Neuronal stem cell (in vitro differentiated cells): ENCODE measurements around the gene RPS15.

Experiments
- DNase-seq: peaks from one replicate; pipeline ENCODE4 v3.0.0-alpha.2; 2013; ENCODE audit warnings: low spot score
- H2AFZ ChIP-seq: one replicate; pipeline ENCODE4 v1.6.1; 2013; ENCODE audit warnings: mild to moderate bottlenecking, low read length, inconsistent platforms
- H2AK5ac ChIP-seq: 2 replicates; pipeline ENCODE4 v1.6.1; 2013; ENCODE audit warnings: low read depth, mild to moderate bottlenecking, inconsistent platforms, low read length, moderate library complexity, mixed read lengths
- H2BK120ac ChIP-seq: 2 replicates; pipeline ENCODE4 v1.6.1; 2013; ENCODE audit warnings: low read depth, mild to moderate bottlenecking, inconsistent platforms, low read length, moderate library complexity, mixed read lengths
- H2BK12ac ChIP-seq: one replicate; pipeline ENCODE4 v1.6.1; 2013; ENCODE audit warnings: low read length, inconsistent platforms
- H2BK15ac ChIP-seq: 2 replicates; pipeline ENCODE4 v1.6.1; 2013; ENCODE audit warnings: mild to moderate bottlenecking, low read length, inconsistent platforms, mixed read lengths
- H2BK5ac ChIP-seq: one replicate; pipeline ENCODE4 v1.6.1; 2013; ENCODE audit warnings: inconsistent platforms, mild to moderate bottlenecking, low read length, moderate library complexity
- H3K14ac ChIP-seq: one replicate; pipeline ENCODE4 v1.6.1; 2013; ENCODE audit warnings: low read length, inconsistent platforms
- H3K18ac ChIP-seq: 2 replicates; pipeline ENCODE4 v1.6.1; 2013; ENCODE audit warnings: low read length, inconsistent platforms
- H3K23ac ChIP-seq: 2 replicates; pipeline ENCODE4 v1.6.1; 2013; ENCODE audit warnings: low read depth, mild to moderate bottlenecking, mixed read lengths, low read length, inconsistent platforms; ENCODE audit not compliant: poor library complexity
- H3K27ac ChIP-seq: replicated peaks from 3 replicates; pipeline ENCODE4 v1.5.1; 2013; ENCODE audit warnings: low read length, inconsistent platforms
- H3K27me3 ChIP-seq, 3 experiments: 2 replicates each; pipeline ENCODE4 v1.6.1; 2013; ENCODE audit warnings: low read length in 3 of 3, mild to moderate bottlenecking in 2 of 3, inconsistent platforms in 1 of 3, low read depth in 1 of 3, mixed read lengths in 1 of 3, moderate library complexity in 1 of 3; ENCODE audit not compliant: control insufficient read depth in 3 of 3, insufficient read depth in 3 of 3
- H3K36me3 ChIP-seq, 2 donors: replicated peaks in 1 of 2; 2 replicates each; pipeline ENCODE4 v1.6.1; 2013; ENCODE audit warnings: low read length in 2 of 2; ENCODE audit not compliant: control insufficient read depth in 2 of 2, insufficient read depth in 2 of 2
- H3K4ac ChIP-seq: 2 replicates; pipeline ENCODE4 v1.6.1; 2013; ENCODE audit warnings: inconsistent platforms, mild to moderate bottlenecking, low read length, moderate library complexity
- H3K4me1 ChIP-seq, 2 donors: 1 replicate in 1 of 2; 2 replicates in 1 of 2; pipeline ENCODE4 v1.6.1; 2013; ENCODE audit warnings: low read length in 2 of 2, low read depth in 1 of 2; ENCODE audit not compliant: control insufficient read depth in 2 of 2, insufficient read depth in 1 of 2
- H3K4me2 ChIP-seq: one replicate; pipeline ENCODE4 v1.6.1; 2013; ENCODE audit warnings: mild to moderate bottlenecking, low read length, inconsistent platforms; ENCODE audit not compliant: insufficient read depth, poor library complexity, severe bottlenecking
- H3K4me3 ChIP-seq, 2 donors: 2 replicates each; pipeline ENCODE4 v1.5.1; 2013; ENCODE audit warnings: low read length in 2 of 2, mild to moderate bottlenecking in 2 of 2, inconsistent platforms in 1 of 2, moderate library complexity in 1 of 2
- H3K79me1 ChIP-seq: one replicate; pipeline ENCODE4 v1.6.1; 2013; ENCODE audit warnings: low read depth, mild to moderate bottlenecking, inconsistent platforms, low read length, moderate library complexity
- H3K9ac ChIP-seq: one replicate; pipeline ENCODE4 v1.6.1; 2013; ENCODE audit warnings: mild to moderate bottlenecking, low read depth, low read length, inconsistent platforms; ENCODE audit not compliant: poor library complexity
- H3K9me3 ChIP-seq, 2 donors: replicated peaks in 1 of 2; 2 replicates each; pipeline versions ENCODE3 to v1.6.1; 2013; ENCODE audit warnings: low read length in 2 of 2, mild to moderate bottlenecking in 2 of 2, inconsistent platforms in 1 of 2, low read depth in 1 of 2, mixed read lengths in 1 of 2, moderate library complexity in 1 of 2; ENCODE audit not compliant: control insufficient read depth in 2 of 2, insufficient read depth in 1 of 2
- H4K8ac ChIP-seq: one replicate; pipeline ENCODE4 v1.6.1; 2013; ENCODE audit warnings: low read depth, mild to moderate bottlenecking, inconsistent platforms, low read length, moderate library complexity
- H4K91ac ChIP-seq: one replicate; pipeline ENCODE4 v1.6.1; 2013; ENCODE audit warnings: low read length, low read depth, mild to moderate bottlenecking, inconsistent platforms; ENCODE audit not compliant: poor library complexity
- WGBS, 2 donors: extraction: QIAGEN DNeasy Blood & Tissue Kit; methylation state at CpG; one replicate each; pipeline ENCODE4 v1.1.7; 2013; ENCODE audit warnings: missing lambda C conversion rate in 2 of 2, mixed read lengths in 1 of 2; ENCODE audit not compliant: insufficient read length in 2 of 2, insufficient replicate concordance in 1 of 2; ENCODE audit errors: extremely low coverage in 2 of 2; 5-methylcytosine and 5-hydroxymethylcytosine counted together

The RPS15 gene

DNA sequence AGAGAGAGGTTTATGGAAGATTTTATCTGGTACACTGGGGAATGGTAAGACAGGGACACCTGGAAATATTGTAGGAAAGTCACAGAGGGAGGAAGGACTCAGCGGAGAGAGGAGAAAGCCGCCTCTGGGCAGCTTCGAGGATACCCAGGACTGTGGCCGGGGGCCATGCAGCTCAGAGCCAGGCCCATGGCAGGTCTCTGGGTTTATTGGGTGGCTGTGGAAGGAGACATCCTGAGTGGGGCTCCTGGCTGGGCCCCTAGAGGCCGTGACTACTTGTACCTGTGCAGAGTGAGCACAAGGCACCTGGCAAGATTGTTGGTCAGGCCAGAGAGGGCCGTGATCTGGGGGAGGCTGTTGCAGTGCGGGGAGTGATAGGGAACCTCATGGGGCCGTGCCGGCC, 27.4 kb upstream of the RPS15 start:
- DNase-seq, result no peak
- Histone ChIP-seq H3K79me1 (peaks cover 41% of the 10 kb centered on the region), H3K4me3 (no peak overlapping the region)

DNA sequence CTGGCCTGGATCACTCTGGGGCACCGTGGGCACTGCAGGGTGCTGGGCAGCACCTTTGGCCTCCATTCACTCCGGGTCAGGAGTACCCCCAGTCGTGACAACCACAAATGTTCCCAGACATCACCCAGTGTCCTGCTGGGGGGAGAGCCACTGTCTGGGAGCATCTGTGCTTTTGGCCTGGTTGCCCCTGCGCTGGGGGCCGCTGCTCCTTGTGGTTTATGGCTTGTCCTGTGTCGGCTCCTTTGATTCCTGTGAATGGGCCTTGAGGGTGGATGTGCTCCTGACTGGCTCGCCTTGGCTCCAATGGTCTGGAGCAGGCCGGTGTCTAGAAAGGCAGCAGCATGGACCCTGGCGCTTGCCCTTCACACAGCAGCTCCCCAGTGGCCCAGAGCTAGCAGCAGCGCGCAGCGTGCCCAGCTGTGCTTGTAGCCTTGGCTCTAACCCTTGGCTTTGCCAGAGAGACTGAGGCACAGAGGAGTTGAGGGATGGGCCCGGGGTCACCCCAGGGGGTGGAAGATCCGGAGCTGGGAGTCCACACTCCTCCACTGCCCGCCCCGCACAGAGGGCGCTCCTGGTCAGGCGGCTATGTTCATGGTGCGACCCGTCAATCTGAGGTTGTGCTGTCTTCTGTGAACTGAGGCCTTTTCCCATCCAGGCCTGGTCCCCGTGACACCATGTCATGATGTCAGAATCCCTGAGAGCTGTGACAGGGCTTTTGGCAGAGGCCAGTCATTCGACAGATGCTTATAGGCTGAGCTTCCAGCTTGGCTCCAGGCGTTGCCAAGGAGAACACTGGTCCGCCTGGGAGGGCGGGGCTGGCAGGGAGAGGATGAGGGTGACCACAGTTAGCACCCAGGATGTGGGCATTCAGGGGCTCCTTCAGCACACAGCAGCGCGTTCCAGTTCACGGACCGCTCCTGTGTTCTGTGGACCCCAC, 26.7 kb upstream of the RPS15 start:
- H3K27ac ChIP-seq, result no peak overlapping the region
- no peak overlapping the region for H3K4me3 ChIP-seq
- H3K9me3 ChIP-seq, result no peaks in the 10 kb centered on the region
- no peak overlapping the region for H2BK5ac ChIP-seq
- peaks cover 48% of the 10 kb centered on the region for H3K79me1 ChIP-seq
- H2BK12ac ChIP-seq, result no peak overlapping the region
- no peak overlapping the region for H3K4ac ChIP-seq
- no peak overlapping the region for H2BK15ac ChIP-seq
- H2AFZ ChIP-seq, result no peak overlapping the region
- no peak overlapping the region for H4K91ac ChIP-seq
- H3K36me3 ChIP-seq, result peaks cover 21 to 58% of the 10 kb centered on the region in 2 donors
- DNase-seq, result no peak
- no peaks in the 10 kb centered on the region for H3K27me3 ChIP-seq
- peak overlapping the region; percentile 63 for H2AK5ac ChIP-seq
- no peak overlapping the region for H3K4me2 ChIP-seq
- no peak overlapping the region for H2BK120ac ChIP-seq
- no peak overlapping the region for H3K23ac ChIP-seq
- no peak overlapping the region for H3K18ac ChIP-seq
- H3K4me1 ChIP-seq, result peaks cover 26 to 33% of the 10 kb centered on the region in 2 donors
- peak overlapping the region; percentile 21 for H3K14ac ChIP-seq
- peak overlapping the region; percentile 70 for H3K9ac ChIP-seq
- peak overlapping the region; percentile 65 for H4K8ac ChIP-seq
- WGBS, 2 donors, result no CpG with 5 or more reads among the region's 29 CpGs

More for the DNA sequence above, 27.4 kb upstream of the RPS15 start:
- Histone ChIP-seq H3K9me3 (no peaks in the 10 kb centered on the region), H2BK5ac (no peak overlapping the region), H4K91ac (no peak overlapping the region), H3K23ac (peak overlapping the region; percentile 86), H3K27me3 (no peaks in the 10 kb centered on the region), H2AK5ac (peak overlapping the region; percentile 53), H3K4me2 (no peak overlapping the region), H2BK120ac (no peak overlapping the region), H3K4me1 (peaks cover 19 to 27% of the 10 kb centered on the region in 2 donors), H2BK15ac (no peak overlapping the region), H3K14ac (no peak overlapping the region), H4K8ac (no peak overlapping the region), H3K27ac (no peak overlapping the region), H3K18ac (no peak overlapping the region), H3K36me3 (peaks cover 18 to 51% of the 10 kb centered on the region in 2 donors), H3K9ac (peak overlapping the region; percentile 21), H2AFZ (no peak overlapping the region), H3K4ac (no peak overlapping the region), H2BK12ac (no peak overlapping the region)
- WGBS, 2 donors, result no CpG with 5 or more reads among the region's 9 CpGs

DNA sequence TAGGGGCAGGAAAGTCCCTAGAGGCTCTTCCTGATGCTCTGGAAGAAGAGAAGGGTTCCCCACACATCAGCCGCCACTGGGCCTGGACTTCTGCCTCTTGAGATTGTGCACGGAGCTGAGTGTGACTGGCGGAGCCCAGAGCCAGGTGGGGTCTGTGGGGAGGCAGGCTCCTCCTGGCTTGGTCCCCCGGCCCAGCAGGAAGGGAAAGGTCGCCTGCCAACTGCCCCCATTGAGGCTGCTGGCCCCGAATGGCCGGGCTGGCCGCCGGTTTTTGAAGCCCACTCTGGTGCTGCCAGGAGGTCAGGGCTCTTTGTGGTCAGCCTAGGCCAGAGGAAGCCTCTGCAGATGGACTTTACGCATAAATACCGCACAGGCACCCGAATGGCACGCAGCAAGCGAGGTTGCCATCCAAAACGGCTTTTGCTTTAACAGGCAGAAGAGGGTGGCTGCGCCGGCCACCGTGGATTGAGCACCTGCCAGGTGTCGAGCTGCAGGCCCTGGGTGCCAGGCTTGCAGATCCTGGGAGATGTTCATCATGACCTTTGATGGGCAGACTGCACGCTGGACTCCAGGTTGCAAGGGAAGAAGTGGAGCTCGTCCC, 25.8 kb upstream of the RPS15 start:
- no peak overlapping the region for H3K4me2 ChIP-seq
- peak overlapping the region; percentile 70 for H3K9ac ChIP-seq
- H4K8ac ChIP-seq, result peak overlapping the region; percentile 65
- H3K23ac ChIP-seq, result no peak overlapping the region
- no peak overlapping the region for H3K4ac ChIP-seq
- no peak overlapping the region for H2BK5ac ChIP-seq
- H3K79me1 ChIP-seq, result peaks cover 52% of the 10 kb centered on the region
- no peak overlapping the region for H4K91ac ChIP-seq
- no peak overlapping the region for H2AK5ac ChIP-seq
- no peak overlapping the region for H3K18ac ChIP-seq
- peak overlapping the region; percentile 21 for H3K14ac ChIP-seq
- DNase-seq, result no peak
- H3K4me3 ChIP-seq, result no peak overlapping the region
- H2BK12ac ChIP-seq, result no peak overlapping the region
- H2BK120ac ChIP-seq, result no peak overlapping the region
- H3K27me3 ChIP-seq, result no peaks in the 10 kb centered on the region
- WGBS, 2 donors, result no CpG with 5 or more reads among the region's 21 CpGs
- no peak overlapping the region for H2AFZ ChIP-seq
- H3K9me3 ChIP-seq, result no peaks in the 10 kb centered on the region
- H2BK15ac ChIP-seq, result no peak overlapping the region
- H3K27ac ChIP-seq, result no peak overlapping the region
- H3K4me1 ChIP-seq, result peaks cover 27 to 33% of the 10 kb centered on the region in 2 donors
- peaks cover 25 to 66% of the 10 kb centered on the region in 2 donors for H3K36me3 ChIP-seq
